ENCODE data around the gene ITPR3.
A peak's percentile ranks its signal among the peaks of the same experiment; 100 is the strongest.
"Not testable (repeated sequence)": the region's sequence is repeated elsewhere in the genome, so short reads cannot be mapped to it uniquely, and the experiment has no call there.

The ITPR3 gene

GRCh38 chr6:33616113-33616512 lies 5.0 kb upstream of the ITPR3 start:
- DNase-seq = no peak

- no peak for DNase-seq
These were observed 4.2 kb upstream of the ITPR3 start for GRCh38 chr6:33616913-33617312.

- no peak for DNase-seq
These were observed 1.8 kb upstream of the ITPR3 start for GRCh38 chr6:33619166-33619840.

- peak; percentile 56 for DNase-seq
These were observed 815 bp upstream of the ITPR3 start for GRCh38 chr6:33620158-33620855.

- DNase-seq = peak; percentile 51
These were observed 728 bp downstream of the ITPR3 start for GRCh38 chr6:33621711-33622388.

- no peak for DNase-seq
These were observed 1.6 kb downstream of the ITPR3 start for GRCh38 chr6:33622456-33623431.

- DNase-seq = no peak
These were observed 2.8 kb downstream of the ITPR3 start for GRCh38 chr6:33623895-33624381.

- no peak for DNase-seq
These were observed 3.7 kb downstream of the ITPR3 start for GRCh38 chr6:33624856-33625255.

GRCh38 chr6:33627876-33628275 lies 6.8 kb downstream of the ITPR3 start:
- DNase-seq = no peak

- DNase-seq = no peak
These were observed 7.4 kb downstream of the ITPR3 start for GRCh38 chr6:33628401-33628964.

GRCh38 chr6:33630014-33630413 lies 8.9 kb downstream of the ITPR3 start:
- peak; percentile 47 for DNase-seq

- not testable (repeated sequence) for DNase-seq
These were observed 10.4 kb downstream of the ITPR3 start for GRCh38 chr6:33631521-33631920.

- DNase-seq = no peak
These were observed 10.9 kb downstream of the ITPR3 start for GRCh38 chr6:33631971-33632557.

GRCh38 chr6:33632558-33633039 lies 11.5 kb downstream of the ITPR3 start:
- DNase-seq = peak; percentile 75

GRCh38 chr6:33633084-33633461 lies 12.0 kb downstream of the ITPR3 start:
- no peak for DNase-seq

- peak; percentile 49 for DNase-seq
These were observed 12.5 kb downstream of the ITPR3 start for GRCh38 chr6:33633462-33634158.

- no peak for DNase-seq
These were observed 13.1 kb downstream of the ITPR3 start for GRCh38 chr6:33634161-33634727.

- no peak for DNase-seq
These were observed 13.8 kb downstream of the ITPR3 start for GRCh38 chr6:33634946-33635345.

- no peak for DNase-seq
These were observed 15.5 kb downstream of the ITPR3 start for GRCh38 chr6:33636655-33637054.

- DNase-seq = no peak
These were observed 17.4 kb downstream of the ITPR3 start for GRCh38 chr6:33638556-33638955.

GRCh38 chr6:33639559-33639958 lies 18.4 kb downstream of the ITPR3 start:
- DNase-seq = no peak

Measured in activated CD4-positive, alpha-beta T cell treated with anti-CD3 and anti-CD28 coated beads for 48 hours (primary cell).